Esophagus squamous epithelium (tissue), 4 donors: ENCODE data around the gene HLA-A.

ENCODE experiments used
- POLR2A ChIP-seq, 4 donors: fragments of 450-650 bp; IDR thresholded peaks; one replicate each; pipeline ENCODE4 v1.6.1; 2017; ENCODE audit warnings: antibody characterized with exemption in 4 of 4, mild to moderate bottlenecking in 4 of 4, moderate library complexity in 3 of 4
- TF ChIP-seq, protein P1 (sequence below), 6 experiments: fragments of 450-650 bp in 4 of 6; fragments of 200-600 bp in 2 of 6; sonication (generic) in 2 of 6; IDR thresholded peaks; one replicate each; pipeline ENCODE4 v1.5.1; 2016 to 2019; ENCODE audit warnings: antibody characterized with exemption in 6 of 6, mild to moderate bottlenecking in 4 of 6, moderate library complexity in 4 of 6

DNA sequence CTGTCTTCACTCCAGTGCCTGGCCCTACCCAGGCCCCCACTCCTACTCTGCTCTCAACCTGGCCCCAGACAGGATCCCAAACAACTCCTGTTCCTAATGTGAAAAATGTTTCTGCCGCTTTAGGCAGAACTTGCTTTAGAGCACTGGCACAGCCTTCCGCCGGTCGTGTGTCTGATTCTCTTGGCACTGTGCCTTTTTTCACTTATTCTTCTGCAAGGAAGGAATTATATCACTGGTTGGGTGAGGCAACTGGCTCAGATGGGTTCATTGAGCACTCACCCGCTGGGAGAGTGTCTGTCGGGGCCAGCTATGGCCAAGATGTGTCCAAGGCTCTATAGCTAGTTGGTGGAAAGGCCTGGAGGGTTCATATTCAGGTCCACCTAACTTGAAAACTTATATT is 33.6 kb upstream of the HLA-A start:
- TF ChIP-seq, protein P1, sequence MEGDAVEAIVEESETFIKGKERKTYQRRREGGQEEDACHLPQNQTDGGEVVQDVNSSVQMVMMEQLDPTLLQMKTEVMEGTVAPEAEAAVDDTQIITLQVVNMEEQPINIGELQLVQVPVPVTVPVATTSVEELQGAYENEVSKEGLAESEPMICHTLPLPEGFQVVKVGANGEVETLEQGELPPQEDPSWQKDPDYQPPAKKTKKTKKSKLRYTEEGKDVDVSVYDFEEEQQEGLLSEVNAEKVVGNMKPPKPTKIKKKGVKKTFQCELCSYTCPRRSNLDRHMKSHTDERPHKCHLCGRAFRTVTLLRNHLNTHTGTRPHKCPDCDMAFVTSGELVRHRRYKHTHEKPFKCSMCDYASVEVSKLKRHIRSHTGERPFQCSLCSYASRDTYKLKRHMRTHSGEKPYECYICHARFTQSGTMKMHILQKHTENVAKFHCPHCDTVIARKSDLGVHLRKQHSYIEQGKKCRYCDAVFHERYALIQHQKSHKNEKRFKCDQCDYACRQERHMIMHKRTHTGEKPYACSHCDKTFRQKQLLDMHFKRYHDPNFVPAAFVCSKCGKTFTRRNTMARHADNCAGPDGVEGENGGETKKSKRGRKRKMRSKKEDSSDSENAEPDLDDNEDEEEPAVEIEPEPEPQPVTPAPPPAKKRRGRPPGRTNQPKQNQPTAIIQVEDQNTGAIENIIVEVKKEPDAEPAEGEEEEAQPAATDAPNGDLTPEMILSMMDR (IDR thresholded peaks at IDR 0.05), result no peak
- TF ChIP-seq POLR2A (IDR thresholded peaks at IDR 0.05), result no peak
